Thyroid gland (tissue), 4 donors: Measurements from ENCODE around the gene RFTN1.

Source experiments
- CTCF ChIP-seq, 6 experiments: fragments of 200-600 bp in 3 of 6; fragments of 450-650 bp in 3 of 6; sonication (generic) in 3 of 6; IDR thresholded peaks; one replicate each; pipeline ENCODE4 v1.5.1; 2016 to 2019; ENCODE audit warnings: antibody characterized with exemption in 6 of 6, mild to moderate bottlenecking in 2 of 6, inconsistent platforms in 1 of 6, moderate library complexity in 1 of 6
- POLR2A ChIP-seq, 2 donors: fragments of 450-650 bp; IDR thresholded peaks; one replicate each; pipeline ENCODE4 v1.6.1; 2017; ENCODE audit warnings: antibody characterized with exemption in 2 of 2, mild to moderate bottlenecking in 2 of 2, moderate library complexity in 1 of 2

GRCh38 chr3:16315623-16316022, 197.9 kb downstream of the RFTN1 start:
- TF ChIP-seq CTCF (IDR thresholded peaks at IDR 0.05) = no peak
- no peak for TF ChIP-seq POLR2A (IDR thresholded peaks at IDR 0.05)
